GM15510 (cell line): ENCODE measurements around the gene CACNG7.

Experiments used
- POLR2A ChIP-seq: IDR thresholded peaks from 3 replicates; pipeline ENCODE4 v1.6.1; 2011; ENCODE audit warnings: borderline replicate concordance; ENCODE audit not compliant: insufficient read length; ENCODE audit errors: extremely low read depth

The CACNG7 gene

DNA sequence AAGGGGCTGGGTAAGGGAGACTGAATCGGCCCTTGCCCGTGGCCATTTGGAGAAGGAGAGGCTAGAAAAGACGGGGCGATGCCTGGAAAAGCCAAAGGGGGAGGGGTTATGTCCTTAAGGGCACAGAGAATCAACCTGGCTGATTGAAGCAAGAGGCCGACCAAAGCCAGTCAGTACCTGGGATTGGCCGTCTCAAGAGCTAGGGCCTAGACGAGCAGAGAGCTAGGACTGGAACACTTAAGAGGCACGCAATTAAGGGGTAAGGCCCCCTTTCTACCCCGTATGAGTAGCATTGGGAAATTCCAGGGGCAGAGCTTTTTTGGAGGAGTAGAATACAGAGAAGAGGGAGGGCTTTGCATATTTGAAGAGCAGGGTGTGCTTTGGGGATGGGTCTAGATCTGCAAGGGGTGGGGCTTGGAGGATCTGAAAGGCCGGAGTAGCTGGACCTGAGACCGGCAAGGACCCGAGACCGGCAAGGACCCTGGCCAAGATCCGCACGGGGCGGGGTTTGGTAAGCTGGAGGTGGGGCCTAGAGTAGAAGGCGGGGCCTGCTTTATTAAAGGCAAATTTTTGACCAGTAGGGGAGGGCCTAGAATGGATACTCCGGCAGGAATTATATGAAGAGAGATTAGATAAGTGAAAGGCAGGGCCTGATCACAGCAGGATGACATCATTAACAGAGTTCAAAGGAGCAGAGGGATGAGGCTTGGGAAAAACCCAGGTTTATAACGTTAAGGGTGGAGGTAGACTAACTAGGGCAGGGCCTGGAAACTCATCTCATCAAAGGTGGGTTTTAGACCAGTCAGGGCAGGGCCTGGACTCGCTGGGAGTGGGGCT, 71.7 kb downstream of the CACNG7 start:
- no peak for TF ChIP-seq POLR2A

DNA sequence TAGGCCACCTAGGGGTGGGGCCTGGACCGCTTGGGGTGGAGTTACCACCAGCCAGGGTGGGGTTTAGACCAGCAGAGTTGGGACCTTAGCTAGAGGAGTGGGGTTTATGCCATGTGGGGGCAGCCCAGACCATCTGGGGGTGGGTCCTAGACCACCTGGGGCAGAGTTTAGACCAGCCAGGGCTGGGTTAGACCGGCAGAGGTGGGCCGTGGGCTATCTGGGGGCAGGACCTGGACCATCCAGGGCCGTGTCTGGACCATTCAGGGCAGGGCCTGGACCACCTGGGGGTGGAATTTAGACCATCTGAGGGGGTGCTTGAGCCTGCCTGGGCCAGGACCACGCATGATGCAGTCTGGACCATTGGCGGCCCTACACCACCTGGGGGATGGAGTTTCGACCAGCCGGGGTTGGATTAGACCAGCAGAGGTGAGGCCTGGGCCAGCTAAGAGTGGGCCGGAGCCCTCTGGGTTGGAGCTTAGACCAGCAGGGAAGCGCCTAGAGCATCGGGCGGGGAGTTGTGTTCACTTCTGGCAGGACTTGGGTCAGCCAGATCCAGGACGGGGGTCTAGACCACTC, 72.4 kb downstream of the CACNG7 start:
- TF ChIP-seq POLR2A = no peak

- no peak for TF ChIP-seq POLR2A
These were observed 72.9 kb downstream of the CACNG7 start for GRCh38 chr19:53982001-53982451.

GRCh38 chr19:53982611-53983010, 73.5 kb downstream of the CACNG7 start:
- no peak for TF ChIP-seq POLR2A

DNA sequence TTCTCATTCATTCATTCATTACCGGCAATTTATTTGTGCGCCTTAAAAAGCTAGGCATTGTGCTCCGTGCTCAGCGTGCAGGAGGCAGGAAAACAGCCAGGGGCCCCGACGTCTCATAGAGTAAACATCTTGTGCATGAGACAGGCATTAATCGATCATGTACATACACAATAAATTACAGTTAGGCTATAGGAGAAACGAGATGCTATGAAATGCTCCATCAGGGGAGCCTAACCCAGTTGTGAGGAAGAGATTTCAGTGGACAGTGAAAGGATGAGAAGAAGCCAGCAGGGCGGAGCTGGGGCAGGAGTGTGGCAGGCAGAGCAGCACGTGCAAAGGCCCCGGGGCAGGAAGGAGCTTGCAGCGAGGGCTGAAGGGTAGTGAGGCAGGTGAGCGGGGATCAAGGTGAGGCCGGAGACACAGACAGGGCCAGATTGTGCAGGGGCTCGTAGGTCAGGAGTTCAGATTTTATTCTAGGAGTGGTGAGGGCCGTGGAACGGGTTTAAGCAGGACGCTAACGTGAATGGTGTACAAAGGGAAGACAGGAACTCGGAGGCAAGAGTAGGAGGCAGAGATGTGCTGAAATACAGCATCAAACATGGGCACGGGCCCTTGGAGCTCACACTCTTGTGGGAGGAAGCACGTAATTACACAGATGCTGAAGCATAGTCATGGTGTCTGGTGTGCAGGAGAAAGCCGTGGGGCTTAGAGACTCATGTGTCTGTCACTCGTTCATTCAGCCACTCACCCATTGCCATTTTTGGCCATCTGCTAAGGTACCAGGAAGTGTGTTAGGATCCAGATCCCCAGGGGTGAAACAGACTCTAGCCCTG, 74.6 kb downstream of the CACNG7 start:
- no peak for TF ChIP-seq POLR2A

- no peak for TF ChIP-seq POLR2A
These were observed 76.8 kb downstream of the CACNG7 start for GRCh38 chr19:53985863-53986262.

GRCh38 chr19:53988981-53989380, 79.9 kb downstream of the CACNG7 start:
- no peak for TF ChIP-seq POLR2A

- TF ChIP-seq POLR2A = no peak
These were observed 80.8 kb downstream of the CACNG7 start for GRCh38 chr19:53989600-53990533.

- no peak for TF ChIP-seq POLR2A
These were observed 82.4 kb downstream of the CACNG7 start, which contains the start of gene CACNG6 for GRCh38 chr19:53991224-53992113. TSS of gene CACNG6 (plus strand) at chr19:53991637. CDS start at chr19:53992878, 1,241 bp downstream.

- TF ChIP-seq POLR2A = no peak
These were observed 83.1 kb downstream of the CACNG7 start for GRCh38 chr19:53992211-53992610.

GRCh38 chr19:53992815-53993214, 83.7 kb downstream of the CACNG7 start:
- TF ChIP-seq POLR2A = no peak

- no peak for TF ChIP-seq POLR2A
These were observed 84.4 kb downstream of the CACNG7 start for GRCh38 chr19:53993448-53993847.
